ENCODE results near the gene CFP.

DNA sequence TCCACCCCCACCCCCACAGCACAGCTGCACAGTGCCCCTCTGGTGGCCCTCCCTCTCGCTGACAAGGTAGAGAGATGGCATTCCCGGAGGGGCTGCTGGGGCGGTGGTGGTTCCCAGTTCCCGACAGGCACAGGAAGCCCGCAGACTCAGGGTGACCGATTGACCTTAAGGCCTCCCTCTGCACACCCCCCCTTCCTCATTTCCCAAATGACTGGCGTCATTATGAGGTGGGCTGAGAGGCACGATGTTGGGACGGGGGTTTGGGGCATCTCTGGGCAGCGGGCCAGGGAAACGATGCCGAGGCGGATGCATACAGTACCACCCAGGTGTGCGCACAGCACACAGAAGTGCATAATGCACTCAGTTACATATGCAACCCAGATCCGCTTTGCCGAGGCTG is 51.0 kb downstream of the CFP start:
- TF ChIP-seq, protein P1, sequence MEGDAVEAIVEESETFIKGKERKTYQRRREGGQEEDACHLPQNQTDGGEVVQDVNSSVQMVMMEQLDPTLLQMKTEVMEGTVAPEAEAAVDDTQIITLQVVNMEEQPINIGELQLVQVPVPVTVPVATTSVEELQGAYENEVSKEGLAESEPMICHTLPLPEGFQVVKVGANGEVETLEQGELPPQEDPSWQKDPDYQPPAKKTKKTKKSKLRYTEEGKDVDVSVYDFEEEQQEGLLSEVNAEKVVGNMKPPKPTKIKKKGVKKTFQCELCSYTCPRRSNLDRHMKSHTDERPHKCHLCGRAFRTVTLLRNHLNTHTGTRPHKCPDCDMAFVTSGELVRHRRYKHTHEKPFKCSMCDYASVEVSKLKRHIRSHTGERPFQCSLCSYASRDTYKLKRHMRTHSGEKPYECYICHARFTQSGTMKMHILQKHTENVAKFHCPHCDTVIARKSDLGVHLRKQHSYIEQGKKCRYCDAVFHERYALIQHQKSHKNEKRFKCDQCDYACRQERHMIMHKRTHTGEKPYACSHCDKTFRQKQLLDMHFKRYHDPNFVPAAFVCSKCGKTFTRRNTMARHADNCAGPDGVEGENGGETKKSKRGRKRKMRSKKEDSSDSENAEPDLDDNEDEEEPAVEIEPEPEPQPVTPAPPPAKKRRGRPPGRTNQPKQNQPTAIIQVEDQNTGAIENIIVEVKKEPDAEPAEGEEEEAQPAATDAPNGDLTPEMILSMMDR (conservative IDR thresholded peaks at IDR 0.05), result no peak
- TF ChIP-seq ZFX (IDR thresholded peaks at IDR 0.05), result no peak

Data from C4-2B (cell line).